ENCODE measurements around the gene BCL3. TPM values are rescaled to one million over a fixed set of nuclear protein-coding genes. Genes with fewer than 3 reads are reported as not detected.
"Not testable (repeated sequence)": the region's sequence is repeated elsewhere in the genome, so short reads cannot be mapped to it uniquely, and the experiment has no call there.

BCL3 gene
- total RNA-seq, 1 experiment from 2014 or later: 21.6 TPM

DNA sequence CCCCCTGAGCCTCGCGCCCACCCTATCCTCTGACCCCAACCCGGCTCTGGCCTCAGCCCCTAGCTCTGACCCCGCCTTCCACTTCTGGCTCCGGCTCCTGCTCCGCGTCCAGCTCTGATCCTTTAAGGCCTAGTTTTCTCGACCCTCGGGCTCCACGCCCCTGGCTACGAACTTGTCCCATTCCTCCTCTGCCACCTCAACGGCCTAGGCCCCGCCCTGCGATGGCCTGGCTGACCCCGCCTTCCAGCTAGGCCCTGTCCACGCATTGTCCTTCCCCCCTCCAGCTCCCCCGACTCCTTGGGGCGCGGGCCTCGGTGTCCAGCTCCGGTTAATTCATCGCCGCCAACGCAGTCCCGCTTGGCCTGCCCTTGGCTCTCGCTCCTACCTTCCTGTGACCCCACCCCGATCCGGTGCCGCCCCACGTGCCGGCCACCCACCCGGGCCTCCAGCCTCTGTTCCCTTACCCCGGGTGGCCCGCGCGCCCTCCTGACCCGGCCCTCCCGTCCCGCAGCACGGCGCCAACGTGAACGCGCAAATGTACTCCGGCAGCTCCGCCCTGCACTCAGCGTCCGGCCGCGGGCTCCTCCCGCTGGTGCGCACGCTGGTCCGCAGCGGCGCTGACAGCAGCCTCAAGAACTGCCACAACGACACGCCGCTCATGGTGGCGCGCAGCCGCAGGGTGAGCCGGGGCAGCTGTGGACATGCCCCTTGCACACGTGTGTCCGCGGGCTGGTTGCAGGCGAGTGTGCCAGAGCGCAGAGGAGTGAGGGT lies 9.4 kb downstream of the BCL3 start:
- no peak for DNase-seq (ENCODE audit: low read depth)

DNA sequence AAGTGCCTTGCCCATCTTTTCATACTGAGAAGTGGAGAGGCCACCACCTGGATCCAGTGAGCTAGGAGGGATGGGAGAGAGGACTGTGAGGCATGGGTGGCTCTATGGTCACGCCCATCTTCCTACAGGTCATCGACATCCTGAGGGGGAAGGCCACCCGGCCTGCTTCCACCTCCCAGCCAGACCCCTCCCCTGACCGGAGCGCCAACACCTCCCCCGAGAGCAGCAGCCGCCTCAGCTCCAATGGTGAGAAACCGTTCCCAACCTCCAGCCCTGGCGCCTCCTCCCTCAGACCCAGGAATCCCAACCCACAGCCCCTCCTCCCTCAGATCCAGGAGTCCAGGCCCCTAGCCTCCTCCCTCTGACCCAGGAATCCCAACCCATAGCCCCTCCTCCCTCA lies 10.1 kb downstream of the BCL3 start:
- DNase-seq (ENCODE audit: low read depth): peak; percentile 53

DNA sequence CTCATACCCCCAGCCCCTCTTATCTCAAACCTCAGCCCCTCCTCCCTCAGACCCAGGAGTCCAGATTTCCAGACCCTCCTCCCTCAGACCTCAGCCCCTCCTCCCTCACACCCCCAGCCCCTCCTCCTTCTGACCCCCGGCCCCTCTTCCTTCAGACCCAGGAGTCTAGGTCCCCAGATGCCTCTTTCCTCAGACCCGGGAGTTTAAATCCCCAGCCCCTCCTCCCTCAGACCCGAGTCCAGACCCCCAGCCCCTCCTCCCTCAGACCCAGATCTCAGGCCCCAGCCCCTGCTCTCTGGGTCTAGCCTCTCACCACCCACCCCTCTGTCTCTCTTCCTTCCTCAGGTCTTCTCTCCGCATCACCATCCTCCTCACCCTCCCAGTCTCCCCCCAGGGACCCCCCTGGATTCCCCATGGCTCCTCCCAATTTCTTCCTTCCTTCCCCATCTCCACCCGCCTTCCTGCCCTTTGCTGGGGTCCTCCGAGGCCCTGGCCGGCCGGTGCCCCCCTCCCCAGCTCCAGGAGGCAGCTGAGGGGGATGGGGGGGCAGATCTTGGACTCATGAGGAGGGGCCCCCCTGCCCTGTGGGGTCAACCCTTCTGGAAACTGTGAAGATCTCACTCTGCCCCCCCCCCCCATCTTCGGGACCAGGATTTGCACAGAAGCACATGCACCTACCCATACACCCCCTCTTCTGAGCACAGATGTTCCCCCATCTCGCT lies 10.7 kb downstream of the BCL3 start:
- DNase-seq (ENCODE audit: low read depth): no peak

DNA sequence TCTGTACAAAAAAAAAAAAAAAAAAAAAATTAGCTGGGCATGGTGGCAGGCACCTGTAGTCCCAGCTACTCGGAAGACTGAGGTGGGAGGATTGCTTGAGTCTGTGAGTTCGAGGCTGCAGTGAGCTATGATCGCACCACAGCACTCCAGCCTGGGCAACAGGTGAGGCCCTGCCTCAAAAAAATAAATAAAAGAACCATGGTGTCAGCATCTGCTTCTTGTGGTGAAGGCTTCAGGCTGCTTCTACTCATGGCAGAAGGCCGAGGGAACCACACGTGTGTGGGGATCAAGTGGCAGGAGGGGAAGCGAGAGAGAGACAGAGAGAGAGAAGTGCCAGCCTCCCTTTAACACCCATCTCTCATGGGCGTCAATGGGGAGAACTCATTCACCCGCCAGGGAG lies 13.5 kb downstream of the BCL3 start:
- no peak for DNase-seq (ENCODE audit: low read depth)

DNA sequence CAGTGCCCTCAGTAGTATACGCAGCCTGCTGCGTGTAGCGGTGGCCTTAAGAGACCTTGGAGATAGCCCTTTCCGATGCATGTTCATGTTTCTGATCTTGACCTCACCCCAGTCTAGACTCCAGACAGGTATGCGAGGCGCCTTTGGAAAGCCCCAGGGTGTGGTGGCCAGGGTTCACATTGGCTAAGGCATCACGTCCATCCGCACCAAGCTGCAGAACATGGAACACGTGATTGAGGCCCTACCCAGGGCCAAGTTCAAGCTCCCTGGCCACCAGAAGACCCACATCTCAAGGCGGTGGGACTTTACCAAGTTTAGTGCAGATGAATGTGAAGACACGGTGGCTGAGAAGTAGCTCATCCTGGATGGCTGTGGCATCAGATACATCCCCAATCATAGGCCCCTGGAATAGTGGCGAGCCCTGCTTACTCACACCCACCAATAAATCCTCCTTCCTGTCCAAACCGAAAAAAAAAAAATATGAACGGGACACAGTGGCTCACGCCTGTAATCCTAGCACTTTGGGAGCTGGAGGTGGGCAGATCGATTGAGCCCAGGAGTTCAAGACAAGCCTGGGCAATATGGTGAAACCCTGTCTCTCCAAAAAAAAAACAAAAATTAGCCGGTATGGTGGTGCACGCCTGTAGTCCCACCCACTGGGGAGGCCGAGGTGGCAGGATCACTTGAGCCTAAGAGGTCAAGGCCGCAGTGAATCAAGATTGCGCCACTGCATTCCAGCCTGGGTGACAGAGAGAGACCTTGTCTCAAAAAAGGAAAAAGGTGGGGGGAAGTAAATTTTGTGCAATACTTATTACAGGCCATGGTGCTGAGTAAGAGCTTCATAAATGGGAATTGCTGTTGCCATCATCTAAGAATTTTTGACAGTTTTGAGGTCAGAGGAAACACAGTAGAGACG lies 16.8 kb downstream of the BCL3 start:
- no peak for DNase-seq (ENCODE audit: low read depth)

DNA sequence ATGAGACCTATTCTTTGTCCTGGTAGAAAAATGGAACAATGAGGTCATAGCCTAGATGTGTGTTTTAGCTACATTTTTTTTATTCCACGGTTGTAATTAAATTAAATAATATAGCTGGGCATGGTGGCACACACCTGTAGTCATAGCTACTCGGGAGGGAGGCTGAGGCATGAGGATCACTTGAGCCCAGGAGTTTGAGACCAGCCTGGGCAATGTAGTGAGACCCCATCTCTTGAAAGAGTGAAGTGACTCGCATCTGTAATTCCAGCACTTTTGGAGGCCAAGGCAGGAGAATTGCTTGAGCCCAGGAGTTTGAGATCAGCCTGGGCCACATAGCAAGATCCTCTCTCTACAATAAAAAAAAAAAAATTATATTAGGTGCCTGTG lies 17.4 kb downstream of the BCL3 start:
- DNase-seq (ENCODE audit: low read depth): no peak

DNA sequence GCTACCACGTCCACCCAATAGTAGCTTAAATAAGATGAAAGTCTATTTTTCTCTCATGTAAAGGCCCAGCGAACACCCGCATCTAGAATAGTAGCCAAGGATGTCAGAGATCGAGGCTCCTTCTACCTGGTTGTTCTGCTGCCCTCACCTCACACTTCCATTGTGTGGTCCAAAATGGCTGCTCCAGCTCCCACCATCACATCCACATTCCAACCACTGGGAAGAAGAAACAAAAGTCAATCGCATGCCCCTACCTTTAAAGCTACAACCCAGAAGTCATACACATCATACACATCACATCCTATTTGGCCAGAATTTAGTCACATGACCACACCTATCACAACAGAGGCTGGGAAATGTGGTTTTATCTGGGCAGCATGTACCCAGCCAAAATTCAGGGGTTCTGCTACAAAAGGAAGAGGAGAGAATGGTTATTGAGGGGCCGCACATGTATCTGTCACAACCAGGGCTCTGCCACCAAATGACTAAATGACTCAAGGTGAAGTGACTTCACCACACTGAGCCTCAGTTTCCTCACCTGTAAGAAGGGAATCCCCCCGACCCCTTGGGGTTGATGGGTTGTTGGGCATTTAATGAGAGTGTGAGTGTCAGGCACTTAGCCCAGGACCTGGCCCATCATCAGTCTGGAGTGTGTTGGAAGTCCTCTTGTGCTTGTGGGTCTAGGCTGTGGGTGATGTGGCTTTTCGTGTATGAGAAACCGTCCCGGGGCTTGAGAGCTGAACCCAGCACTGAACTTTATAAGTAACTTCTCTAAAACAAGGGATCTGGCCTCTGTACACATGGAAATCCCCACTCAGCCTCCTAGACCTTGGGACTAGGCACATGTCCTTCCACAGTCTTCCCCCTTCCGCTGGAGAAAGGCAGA lies 19.0 kb downstream of the BCL3 start:
- DNase-seq (ENCODE audit: low read depth): no peak

DNA sequence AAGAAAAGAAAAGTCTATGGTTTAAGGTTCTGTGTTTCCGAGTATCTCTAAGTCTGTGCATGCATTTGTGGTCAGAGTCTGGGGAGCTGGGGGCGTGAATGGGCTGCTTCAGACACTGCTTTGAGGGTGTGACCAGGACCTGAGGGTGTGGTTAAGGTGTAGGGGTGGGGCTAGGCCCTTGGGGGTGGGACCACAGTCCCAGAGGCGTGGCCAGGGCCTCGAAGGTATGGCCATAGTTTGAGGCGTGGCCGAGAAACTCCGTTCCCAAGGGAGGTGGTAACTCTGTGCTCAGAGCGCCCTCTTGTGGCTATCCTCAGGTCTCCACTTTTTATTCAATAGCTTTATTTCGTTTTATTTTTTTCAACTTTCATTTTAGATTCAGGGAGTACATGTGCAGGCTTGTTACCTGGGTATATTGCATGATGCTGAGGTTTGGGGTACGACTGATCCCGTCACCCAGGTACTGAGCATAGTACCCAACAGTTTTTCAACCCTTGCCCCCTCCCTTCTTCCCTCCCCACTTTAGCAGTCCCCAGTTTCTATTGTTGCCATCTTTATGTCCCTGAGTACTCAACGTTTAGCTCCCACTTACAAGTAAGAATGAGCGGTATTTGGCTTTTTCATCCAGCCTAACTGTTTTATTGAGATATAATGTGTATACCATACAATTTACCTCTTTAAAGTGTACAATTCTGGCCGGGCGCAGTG lies 22.2 kb downstream of the BCL3 start:
- peak; percentile 94 for DNase-seq (ENCODE audit: low read depth)

DNA sequence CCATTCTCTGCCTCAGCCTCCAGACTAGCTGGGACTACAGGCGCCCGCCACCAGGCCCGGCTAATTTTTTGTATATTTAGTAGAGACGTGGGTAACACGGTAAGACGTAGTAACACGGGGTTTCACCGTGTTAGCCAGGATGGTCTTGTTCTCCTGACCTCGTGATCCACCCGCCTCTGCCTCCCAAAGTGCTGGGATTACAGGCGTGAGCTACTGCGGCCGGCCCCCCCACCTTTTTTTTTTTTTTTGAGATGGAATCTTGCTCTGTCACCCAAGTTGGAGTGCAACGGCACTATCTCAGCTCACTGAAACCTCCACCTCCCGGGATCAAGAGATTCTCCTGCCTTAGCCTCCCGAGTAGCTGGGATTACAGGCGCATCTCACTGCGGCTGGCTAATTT lies 23.6 kb downstream of the BCL3 start:
- DNase-seq (ENCODE audit: low read depth): not testable (repeated sequence)

DNA sequence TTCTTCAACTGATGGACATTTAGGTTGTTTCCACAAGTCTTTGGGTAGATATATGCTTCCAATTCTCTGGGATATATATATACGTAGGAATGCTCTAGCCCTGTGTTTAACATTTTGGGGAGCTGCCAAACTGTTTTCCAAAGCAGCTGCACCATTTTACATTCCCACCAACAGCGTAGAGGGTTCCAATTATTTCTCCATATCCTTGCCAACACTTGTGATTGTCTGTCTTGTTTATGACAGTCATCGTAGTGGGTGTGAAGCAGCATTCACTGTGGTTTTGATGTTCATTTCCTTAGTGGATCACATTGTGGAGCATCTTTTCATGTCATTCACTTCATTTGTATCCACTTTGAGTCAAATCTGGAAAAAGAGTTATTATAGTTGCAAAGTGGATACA lies 24.5 kb downstream of the BCL3 start:
- no peak for DNase-seq (ENCODE audit: low read depth)

DNA sequence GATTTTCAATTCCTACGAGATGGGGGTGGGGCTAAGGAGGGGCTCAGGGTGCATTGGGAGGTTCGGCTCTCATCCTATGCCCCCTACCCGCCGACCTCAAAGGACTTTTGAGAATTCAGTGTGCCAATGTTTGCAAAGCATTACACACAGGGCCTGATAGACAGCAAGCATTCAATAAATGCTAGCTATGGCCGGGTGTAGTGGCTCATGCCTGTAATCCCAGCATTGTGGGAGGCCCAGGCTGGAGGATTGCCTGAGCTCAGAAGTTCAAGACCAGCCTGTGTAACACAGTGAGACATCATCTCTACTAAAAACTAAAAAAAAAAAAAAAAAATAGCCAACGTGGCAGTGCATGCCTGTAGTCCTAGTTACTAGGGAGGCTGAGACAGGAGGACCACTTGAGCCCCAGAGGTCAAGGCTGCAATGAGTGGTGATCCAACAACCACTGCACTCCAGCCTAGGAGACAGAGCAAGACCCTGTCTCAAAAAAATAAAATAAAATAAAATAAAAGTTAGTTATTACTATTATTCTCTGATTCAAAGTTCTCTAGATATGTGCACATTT lies 27.2 kb downstream of the BCL3 start:
- DNase-seq (ENCODE audit: low read depth): no peak

DNA sequence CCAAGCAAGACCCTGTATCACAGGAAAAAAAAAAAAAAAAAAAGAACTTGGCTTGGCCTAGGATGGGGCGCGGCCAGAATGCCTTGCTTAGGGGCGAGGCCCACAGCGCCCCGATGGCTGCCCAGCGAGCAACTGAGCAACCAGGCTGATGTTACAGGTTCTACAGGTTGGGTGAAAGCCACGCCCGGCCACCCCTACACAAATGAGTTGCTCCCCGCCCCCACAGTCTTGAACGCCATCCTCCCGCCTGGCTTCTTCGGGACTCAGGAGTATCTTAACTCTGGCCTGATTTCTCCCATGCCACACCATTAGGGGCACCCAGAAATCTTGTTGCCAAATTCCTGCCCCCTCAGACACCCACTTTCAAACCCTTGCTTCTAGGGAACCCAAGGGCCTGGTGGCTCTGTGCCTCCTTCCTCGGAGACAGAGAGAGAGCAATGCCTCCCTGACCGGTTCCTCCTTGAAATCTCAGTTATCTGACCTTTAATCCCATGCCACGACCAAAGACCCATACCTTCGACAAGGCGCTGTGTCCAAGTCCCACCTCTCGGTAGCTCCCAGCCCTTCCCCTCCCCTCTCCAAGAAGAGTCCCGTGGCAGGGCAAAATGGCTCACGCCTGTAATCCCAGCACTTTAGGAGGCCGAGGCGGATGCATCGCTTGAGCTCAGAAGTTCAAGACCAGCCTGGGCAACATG lies 28.0 kb downstream of the BCL3 start:
- DNase-seq (ENCODE audit: low read depth): no peak

DNA sequence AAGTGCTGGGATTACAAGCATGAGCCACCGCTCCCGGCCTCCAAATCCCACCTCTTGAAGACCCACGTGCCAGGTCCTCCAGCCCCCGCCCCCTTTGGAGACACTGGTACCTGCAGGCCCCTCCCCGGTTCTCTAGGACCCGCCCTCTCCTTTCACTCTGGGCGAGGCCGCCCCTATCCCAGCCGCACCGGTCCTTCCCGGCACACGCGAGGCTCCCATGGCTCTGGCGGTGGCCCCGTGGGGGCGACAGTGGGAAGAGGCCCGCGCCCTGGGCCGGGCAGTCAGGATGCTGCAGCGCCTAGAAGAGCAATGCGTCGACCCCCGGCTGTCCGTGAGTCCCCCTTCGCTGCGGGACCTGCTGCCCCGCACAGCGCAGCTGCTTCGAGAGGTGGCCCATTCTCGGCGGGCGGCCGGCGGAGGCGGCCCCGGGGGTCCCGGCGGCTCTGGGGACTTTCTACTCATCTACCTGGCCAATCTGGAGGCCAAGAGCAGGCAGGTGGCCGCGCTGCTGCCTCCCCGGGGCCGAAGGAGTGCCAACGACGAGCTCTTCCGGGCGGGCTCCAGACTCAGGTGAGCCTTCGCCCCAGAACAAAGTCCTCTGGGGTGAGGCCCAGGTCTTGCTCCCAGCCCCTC lies 29.3 kb downstream of the BCL3 start, which contains the start of gene CBLC:
Gene CBLC, plus strand, starts transcription at position 176 of the 633 bp plus-strand sequence. Its CDS starts 42 bp downstream, at position 218.
- no peak for DNase-seq (ENCODE audit: low read depth)

DNA sequence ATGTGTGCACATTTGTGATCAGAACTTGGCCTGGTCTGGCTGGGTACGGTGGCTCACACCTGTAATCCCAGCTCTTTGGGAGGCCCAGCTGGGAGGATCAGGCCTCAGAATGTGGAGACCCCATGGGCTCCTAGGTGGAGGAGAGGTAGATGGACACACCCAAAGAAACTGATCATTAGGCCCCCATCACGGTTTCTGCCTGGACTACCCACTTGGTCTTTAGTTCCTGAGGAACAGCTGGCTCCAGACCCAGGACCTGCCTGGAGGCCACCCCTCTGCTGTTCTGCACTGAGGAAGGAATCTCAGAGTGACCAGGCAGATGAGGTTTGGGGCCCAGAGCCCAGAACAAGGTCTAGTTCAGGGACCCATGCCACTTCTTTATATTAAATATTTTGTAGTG lies 30.6 kb downstream of the BCL3 start:
- no peak for DNase-seq (ENCODE audit: low read depth)

DNA sequence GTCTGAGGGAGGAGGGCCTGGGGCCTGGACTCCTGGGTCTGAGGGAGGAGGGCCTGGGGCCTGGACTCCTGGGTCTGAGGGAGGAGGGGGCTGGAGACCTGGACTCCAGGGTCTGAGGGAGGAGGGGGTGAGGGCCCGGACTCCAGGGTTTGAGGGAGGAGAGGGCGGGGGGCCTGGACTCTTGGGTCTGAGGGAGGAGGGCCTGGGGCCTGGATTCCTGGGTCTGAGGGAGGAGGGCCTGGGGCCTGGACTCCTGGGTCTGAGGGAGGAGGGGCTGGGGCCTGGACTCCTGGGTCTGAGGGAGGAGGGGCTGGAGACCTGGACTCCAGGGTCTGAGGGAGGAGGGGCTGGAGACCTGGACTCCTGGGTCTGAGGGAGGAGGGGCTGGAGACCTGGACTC lies 33.2 kb downstream of the BCL3 start:
- not testable (repeated sequence) for DNase-seq (ENCODE audit: low read depth)

DNA sequence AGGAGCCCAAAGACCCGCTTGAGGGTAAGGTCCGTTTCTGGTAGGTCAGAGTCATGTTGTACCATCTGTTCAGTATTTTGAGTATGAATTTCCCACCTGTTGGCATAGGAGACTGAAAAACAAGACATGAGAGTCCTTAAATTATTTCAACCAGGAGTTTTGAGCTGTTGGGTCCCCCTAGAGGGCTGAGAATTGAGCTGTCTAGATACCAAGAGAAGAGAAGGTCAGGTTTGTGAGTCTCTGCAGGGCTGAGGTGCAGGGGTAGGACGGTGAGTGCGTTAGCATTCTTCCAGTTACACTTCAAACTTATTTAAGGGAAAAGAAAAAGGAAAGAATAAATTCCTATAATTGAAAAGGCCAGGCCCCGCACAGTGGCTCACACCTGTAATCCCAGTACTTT lies 34.2 kb downstream of the BCL3 start:
- peak; percentile 47 for DNase-seq (ENCODE audit: low read depth)

DNA sequence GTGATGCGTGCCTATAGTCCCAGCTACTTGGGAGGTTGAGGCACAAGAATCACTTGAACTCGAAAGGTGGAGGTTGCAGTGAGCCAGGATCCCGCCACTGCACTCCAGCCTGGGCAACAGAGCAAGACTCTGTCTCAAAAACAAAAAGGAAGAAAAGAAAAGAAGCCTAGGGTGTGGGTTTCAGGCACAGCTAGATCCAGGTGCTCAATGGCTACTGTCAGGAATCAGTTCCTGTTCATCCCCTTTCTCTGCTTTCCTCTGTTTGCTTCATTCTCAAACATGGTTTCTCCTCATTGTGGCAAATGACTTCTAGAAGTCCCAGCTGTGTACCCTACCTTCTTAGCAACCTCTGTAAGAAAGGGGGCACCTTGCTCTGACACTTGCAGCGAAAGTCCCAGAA lies 35.0 kb downstream of the BCL3 start:
- DNase-seq (ENCODE audit: low read depth): no peak

DNA sequence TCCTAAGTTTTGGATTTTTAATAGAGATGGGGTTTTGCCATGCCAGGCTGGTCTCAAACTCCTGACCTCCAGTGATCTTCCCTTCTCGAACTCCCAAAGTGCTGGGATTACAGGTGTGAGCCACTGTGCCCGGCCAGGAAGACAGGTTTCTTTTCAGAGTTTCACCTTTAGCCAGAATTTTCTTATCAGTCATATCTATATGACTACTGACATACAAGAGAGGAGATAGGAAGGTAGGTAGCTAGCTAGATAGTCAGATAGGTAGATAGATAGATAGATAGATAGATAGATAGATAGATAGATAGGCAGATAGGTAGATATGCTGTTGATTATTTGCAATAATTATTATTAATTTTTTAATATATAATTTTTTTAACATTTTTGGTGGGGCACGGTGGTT lies 36.8 kb downstream of the BCL3 start:
- DNase-seq (ENCODE audit: low read depth): no peak

DNA sequence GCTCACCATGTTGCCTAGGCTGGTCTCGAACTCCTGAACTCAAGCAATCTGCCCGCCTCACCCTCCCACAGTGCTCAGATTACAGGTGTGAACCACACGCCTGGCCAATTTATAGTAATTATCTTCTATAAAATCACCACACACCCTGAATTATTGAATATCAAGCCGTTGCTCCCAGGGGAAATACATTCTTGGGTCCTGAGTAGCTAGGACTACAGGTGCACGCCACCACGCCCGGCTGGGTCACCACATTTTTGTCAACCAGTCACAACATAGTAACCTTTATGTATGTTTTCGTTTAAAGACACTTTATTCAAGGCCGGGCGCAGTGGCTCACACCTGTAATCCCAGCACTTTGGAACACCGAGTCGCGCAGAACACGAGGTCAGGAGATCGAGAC lies 37.5 kb downstream of the BCL3 start:
- no peak for DNase-seq (ENCODE audit: low read depth)

All from M059J (cell line).